GM21423 (cell line): ENCODE results near the gene PGAM1.
"Not testable (repeated sequence)": the region's sequence is repeated elsewhere in the genome, so short reads cannot be mapped to it uniquely, and the experiment has no call there.

Source experiments
- ATAC-seq: cut with Tn5 transposase; IDR thresholded peaks from one replicate; pipeline ENCODE4 v1.9.1; 2021; ENCODE audit warnings: mild to moderate bottlenecking, moderate library complexity; ENCODE audit not compliant: unreplicated experiment

The PGAM1 gene

DNA sequence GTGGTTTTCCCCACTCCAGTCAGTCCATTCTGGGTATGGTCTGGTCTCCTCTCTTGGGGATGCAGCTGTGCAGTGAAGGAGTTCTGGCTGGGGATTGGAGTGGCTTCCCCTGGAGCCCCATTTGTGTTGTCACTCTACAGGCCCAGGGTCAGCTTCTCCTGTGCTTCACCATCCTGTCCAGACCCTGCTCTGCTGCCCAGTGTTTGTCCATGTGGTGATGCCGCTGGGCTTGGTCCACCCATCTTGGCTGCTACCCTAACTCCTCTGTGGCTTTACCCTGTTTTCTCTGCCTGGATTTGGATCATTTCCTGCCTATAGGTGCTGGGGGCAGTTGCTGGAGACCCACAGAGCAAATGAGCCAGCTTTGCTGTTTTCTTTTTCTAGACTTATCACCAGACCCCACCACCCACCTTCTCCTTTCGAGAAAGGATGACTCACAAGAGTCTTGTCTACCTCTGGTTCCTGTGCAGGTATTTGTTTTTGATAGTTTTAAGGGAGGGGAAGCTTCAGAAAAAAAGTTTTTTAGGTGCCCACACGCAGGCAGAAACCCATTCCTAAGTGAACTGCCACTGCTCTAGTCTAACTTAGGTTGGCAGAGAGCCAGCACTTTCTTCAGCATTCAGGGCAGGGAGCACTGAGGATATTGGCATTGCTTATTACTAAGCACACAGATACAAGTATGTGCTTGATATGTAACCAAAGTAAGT is 28.5 kb downstream of the PGAM1 start:
- ATAC-seq, result no peak

DNA sequence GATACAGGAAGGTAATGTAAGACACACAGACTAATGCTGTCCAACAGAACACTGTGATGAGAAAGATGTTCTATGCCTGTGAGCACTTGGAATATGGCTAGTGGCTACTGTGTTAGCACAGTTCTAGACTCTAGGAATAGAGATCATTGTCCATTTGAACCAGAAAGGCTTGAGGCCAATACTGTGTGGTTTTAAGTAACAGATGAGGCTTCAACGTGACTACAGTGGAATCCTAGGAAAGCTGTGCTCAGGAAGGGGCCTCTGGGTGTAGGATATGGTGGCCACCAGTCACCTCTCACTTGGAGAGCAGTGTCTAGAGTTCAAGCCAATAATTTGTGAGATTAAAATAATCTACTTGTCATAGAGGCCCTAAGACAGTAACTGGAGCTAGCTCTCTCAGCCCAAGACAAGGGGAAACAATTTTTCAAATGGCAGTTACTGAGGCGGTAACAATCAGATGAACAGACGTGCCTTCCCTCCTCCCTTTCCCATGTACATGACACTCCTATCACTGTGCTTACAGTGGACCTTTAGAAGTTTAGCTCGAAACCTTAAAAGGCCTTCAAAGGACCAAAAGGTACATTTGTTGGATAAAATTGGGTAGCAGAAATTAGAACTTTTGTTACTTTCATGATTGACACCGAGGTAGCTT is 30.2 kb downstream of the PGAM1 start:
- ATAC-seq, result no peak

DNA sequence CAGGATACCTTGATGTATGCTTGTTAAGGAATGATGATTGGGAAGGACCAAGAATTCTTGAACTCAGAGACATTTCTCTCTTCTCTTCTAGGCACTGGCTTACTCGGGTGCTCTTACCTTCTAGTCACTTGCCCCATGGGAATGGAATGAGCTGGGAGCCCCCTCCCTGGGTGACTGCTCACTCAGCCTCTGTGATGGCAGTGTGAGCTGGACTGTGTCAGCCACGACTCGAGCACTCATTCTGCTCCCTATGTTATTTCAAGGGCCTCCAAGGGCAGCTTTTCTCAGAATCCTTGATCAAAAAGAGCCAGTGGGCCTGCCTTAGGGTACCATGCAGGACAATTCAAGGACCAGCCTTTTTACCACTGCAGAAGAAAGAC is 30.7 kb downstream of the PGAM1 start:
- no peak for ATAC-seq

DNA sequence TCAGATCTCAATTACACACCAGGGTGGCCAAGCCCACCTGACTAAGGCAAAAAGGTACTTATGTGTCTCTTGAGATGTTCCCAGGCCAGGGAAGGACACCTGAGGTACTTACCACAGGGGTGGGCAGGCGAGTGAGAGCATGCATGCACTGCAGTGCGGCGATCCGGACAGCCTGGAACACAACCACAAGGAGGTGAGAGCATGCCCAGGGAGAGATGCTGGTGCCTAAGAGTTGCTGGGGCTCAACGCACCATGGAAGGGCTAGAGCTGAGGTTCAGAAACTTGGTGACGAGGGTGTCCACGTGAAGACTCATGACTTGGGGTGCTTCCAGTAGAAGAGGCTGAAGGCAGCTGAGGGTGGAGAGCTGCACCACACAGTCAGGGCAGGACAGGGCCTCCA is 33.1 kb downstream of the PGAM1 start:
- no peak for ATAC-seq

DNA sequence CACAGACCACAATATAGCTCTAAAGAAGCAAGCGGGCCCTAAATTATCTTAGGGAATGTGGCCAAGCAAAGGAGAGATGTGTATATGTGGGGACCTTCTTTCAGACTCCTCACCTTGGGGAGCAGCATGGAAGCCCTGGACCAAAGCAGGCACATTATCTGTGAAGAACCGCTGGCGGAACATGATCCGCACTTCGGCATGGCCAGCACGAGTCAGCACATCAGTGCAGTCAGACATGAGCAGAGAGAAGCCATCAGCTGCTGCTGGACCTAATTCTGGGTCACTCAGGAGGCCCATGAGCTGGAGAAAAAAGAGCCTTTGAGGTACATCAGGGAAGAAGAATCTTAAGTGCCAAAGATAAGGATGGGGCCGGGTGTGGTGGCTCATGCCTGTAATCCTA is 33.9 kb downstream of the PGAM1 start:
- no peak for ATAC-seq

DNA sequence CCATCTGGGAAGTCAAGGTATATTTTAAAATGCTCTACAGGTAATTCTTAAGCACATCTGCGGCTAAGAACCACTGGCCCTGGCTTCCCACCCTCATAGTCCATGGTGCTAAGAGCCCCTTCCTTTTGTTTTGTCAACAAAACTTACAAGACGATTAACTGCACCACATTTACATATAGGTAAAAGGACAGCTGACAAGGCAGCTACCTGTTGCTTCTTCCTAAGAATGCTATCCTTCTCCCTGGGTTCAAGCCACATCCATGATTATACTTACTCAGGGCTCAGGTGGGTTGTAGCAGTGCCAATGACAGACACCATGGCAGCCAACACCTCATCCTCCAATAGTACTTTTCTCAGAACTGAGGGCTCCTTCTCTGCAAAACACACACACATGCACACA is 36.3 kb downstream of the PGAM1 start:
- no peak for ATAC-seq

DNA sequence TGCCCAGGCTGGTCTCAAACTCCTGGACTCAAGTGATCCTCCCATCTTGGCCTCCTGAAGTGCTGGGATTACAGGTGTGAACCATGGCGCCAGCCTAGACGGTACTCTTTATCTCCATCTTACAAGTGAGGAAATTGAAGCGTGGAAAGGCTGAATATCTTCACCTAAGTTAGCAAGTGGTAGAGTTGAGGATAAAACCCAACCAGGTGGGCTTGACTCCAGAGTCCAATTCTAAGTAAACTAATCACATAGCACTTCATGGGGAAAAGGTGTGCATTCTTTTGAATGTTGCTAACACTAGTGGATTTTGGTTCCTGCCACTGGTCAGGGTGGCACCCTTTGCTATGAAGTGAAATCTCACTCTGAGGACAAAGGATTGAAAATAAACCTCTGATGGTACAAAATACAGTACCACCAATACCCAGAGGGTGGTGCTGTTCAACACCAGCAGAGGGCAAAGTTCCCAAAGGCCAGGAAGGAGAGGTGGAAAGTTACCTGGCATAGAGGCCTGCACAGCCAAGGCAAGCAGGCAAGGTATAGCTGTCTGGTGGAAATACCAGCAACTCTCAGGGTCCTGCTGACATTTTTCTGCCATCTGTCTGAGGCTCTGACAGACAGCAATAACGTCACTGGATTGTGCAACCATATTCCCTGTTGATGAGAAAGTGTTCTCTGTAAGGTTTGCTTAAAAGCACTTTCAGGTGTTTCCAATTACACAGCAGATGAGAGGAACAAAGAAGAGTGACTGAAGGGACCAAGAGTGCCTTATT is 37.6 kb downstream of the PGAM1 start:
- no peak for ATAC-seq

DNA sequence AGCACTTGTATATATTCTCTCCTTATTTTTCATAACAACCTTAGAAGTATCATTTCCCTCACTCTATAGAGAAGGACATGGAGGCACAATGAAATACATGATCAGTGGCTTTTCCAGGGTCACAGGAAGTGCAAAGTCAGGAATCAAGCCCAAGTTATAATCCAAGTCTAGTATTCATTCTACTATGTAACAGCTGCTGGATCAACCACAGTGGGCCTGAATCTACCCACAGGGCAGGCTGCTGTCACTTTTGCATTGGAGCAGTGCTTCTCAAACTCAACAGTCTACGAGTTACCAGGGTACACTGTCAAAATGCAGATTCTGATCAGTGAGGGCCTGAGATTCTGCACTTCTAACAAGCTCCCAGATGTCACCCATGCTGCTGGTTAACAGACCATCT is 38.2 kb downstream of the PGAM1 start:
- no peak for ATAC-seq

DNA sequence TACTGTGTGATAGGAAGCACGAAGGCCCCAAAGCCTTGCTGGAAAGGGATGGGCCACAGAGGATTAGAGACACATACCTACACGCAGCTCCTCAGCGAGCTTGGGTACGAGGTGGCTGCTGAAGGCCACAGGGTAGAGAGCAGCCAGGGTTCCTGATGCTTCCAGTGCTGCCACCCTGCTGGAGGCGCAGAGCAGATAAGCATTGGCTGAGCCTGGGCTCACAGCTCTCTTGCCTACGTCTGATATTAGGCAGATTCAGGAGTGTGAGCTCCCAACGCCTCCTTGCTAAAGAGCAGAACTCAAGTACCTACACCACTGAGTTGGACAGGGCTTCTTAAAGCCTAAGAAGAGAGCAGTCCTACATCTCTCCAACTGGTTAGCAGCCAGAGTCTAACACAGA is 40.0 kb downstream of the PGAM1 start:
- ATAC-seq, result no peak

DNA sequence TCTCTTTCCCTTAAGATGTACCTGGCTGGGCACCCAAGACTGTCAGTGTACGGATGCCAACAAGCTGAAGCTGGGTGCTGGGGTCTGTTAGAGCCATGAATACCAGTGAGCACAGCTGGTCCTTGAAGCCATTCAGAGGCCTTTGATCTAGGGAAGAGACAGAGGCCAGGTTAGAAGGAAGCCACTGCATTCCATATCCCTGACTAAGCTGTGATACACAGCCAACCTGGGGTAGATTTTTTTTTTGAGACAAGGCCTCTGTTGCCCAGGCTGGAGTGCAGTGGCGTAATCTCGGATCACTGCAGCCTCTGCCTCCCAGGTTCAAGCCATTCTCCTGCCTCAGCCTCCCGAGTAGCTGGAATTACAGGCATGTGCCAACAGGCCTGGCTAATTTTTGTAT is 40.8 kb downstream of the PGAM1 start:
- ATAC-seq, result no peak

DNA sequence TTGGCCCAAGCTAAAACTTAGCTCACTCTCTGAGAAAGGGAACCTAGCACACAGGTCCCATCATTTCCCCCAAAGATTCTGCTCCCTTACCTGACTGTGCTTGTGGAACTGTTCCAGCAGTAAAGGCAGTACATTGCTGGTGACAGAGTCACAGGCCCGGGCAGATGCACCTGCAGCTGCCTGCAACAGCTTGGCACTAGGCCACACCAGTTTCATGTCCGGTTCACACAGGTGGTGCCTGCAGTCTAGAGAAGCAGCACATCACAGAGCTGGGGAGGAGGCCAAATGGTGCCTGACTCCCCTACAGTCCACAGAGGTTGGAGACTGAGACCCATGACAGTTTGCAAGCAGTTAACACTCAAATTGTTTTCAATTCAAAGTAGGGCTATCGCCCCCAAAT is 42.2 kb downstream of the PGAM1 start:
- ATAC-seq, result no peak

DNA sequence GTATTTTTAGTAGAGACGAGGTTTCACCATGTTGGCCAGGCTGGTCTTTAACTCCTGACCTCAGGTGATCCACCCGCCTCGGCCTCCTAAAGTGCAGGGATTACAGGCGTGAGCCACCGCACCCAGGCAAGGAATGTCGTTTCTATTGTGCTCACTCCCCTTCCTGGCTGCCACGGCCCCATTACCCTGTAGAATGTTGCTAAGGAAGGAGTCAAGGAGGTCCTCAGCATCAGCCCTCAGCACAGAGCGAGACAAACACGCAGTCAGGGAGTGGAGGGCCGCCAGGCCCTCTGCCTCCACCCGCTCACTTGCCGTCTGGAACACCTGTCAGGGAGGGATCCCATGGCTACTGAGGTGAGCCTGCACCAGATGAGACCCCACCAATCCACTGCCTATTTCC is 42.8 kb downstream of the PGAM1 start:
- ATAC-seq, result not testable (repeated sequence)

DNA sequence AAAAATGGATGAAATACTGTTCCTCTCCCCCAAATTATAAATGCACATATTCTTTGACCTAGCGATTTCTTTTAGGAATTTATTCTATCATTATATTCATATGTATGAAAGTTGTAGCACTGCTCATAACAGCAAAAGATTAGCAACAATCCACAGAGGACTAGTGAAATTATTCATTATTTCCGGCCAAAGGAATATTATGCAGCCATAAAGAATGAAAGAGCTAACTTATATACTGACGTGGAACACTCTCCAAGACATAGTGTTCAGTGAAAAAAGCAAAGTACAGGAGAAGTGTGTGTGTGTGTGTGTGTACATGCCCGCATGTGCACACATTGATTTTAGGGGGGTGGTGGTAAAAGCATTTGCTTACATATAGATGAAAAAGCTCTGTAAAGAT is 48.9 kb downstream of the PGAM1 start:
- ATAC-seq, result no peak

DNA sequence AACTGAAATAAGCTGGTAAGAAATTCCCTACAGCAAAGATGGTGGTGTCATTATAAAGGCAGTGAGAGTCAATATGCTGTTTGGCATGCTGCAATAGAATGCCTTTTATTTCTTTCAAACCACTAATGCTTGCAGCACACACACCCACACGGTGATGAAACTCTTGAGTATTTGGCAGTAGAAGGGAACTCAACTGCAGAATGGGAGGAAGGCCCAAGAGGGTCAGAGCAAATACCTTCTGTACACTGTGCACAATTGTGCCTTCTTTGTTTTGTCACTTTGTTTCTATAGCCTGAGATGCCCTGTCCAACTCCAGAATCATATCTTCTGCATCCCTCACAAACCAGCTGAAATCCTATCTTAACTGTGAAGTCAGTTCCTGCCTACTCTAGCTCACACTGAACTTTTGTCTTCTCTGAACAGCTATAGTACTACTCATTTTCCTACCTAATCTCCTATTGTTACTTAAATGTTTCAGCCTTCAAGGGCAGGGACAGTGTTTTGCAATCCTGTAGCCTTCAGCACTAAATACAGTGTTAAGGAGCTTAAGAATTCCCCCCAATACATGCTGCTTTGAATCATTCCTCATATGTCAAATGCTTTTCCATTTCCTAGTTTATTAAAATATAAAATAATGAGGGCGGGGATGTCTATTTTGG is 50.1 kb downstream of the PGAM1 start:
- ATAC-seq, result no peak

DNA sequence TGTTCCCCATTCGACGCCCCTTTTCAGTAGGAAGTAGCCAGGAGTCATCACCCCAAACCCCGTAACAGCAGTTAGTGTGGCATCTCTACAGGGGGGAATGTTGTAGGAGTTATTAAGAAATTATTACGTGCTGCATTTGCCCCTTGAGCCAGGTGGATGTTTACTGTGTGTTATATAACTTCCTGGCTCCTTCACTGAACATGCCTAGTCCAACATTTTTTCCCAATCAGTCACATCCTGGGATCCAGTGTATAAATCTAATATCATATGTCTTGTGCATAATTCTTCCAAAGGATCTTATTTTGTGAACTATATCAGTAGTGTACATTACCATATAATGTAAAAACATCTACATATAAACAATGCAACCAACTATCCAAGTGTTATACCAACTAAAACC is 53.4 kb downstream of the PGAM1 start:
- ATAC-seq, result not testable (repeated sequence)

DNA sequence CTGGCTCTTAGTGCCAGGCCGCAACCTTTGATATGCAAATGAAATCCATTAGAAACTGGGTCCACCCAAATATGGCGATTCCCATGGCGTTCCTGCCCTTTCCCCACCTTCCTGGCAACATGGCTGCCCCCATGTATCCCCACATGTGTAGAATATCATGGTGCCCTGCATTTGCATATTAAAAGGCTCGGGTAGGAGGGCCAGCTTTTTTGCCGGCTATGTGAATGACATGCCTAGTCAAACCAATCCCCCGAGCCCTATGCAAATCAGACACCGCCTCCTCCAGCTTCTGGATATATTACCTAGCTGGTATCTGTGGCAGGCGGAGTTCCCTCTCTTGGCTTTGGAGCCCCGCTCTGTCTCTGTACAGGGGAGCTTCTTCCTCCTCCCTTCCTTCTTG is 53.9 kb downstream of the PGAM1 start:
- no peak for ATAC-seq

DNA sequence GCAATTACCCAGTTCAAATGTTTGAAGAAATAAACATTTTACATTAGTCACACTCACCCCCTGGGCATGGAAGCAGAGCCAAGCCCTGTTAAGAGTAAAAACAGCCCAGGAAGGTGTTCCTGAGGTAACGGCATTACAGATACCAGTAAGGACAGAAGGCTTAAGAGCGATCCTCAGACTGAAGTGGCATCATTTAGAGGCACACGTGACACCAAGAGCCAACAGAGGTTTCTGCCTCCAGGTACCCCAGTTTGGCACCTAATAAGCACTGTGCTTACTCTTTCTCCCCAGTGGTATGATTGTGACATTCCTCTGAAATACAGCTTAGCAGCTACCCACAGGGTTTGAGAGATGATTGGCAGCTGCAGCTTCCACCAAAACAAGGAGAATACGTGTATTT is 55.1 kb downstream of the PGAM1 start:
- ATAC-seq, result no peak

DNA sequence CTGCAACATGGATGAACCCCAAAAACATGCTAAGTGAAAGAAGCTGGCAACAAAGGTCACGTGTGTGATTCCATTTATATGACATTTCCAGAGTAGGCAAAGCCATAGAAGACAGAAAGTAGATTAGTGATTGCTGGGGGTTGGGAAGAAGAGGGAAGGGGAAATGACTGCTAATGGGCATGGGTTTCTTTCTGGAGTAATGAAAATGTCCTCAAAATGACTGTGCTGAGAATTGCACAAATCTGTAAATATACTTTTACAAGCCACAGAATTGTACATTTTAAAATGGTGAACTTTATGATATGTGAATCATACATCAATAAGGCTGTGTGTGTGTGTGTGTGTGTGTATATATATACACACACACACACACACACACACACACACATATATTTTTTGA is 56.4 kb downstream of the PGAM1 start:
- ATAC-seq, result no peak
